DND-41 (cell line): ENCODE data around the gene TMEM260.

Experiments
- EZH2 ChIP-seq: IDR thresholded peaks from 3 replicates; pipeline ENCODE4 v1.6.1; 2012; ENCODE audit warnings: borderline replicate concordance, low read depth, mild to moderate bottlenecking, moderate library complexity, low read length, inconsistent platforms; ENCODE audit not compliant: severe bottlenecking
- TF ChIP-seq, protein P1 (sequence below): IDR thresholded peaks from 2 replicates; pipeline ENCODE4 v1.5.1; 2012; ENCODE audit warnings: borderline replicate concordance, low read length, moderate library complexity, mild to moderate bottlenecking; ENCODE audit not compliant: poor library complexity, severe bottlenecking; ENCODE audit errors: extremely low read depth

DNA sequence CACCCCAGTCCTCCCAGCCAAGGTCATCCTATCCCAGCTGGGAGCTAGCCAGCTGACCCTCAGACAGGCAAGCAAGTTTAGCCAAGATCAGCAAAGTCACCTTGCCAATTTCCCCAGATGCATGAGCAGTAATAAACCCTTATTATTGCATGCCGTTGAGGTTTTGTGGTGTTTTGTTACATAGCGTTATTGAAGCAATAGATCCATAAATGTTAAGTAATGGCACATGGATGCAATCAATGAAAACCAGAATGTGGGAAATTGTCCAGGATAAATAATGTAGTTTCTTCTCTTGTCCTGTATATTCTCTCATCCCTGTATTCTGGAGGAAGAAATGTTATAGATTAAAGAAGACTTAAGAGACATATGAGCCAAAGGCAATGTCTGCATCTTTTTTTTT is 18.0 kb upstream of the TMEM260 start:
- TF ChIP-seq, protein P1, sequence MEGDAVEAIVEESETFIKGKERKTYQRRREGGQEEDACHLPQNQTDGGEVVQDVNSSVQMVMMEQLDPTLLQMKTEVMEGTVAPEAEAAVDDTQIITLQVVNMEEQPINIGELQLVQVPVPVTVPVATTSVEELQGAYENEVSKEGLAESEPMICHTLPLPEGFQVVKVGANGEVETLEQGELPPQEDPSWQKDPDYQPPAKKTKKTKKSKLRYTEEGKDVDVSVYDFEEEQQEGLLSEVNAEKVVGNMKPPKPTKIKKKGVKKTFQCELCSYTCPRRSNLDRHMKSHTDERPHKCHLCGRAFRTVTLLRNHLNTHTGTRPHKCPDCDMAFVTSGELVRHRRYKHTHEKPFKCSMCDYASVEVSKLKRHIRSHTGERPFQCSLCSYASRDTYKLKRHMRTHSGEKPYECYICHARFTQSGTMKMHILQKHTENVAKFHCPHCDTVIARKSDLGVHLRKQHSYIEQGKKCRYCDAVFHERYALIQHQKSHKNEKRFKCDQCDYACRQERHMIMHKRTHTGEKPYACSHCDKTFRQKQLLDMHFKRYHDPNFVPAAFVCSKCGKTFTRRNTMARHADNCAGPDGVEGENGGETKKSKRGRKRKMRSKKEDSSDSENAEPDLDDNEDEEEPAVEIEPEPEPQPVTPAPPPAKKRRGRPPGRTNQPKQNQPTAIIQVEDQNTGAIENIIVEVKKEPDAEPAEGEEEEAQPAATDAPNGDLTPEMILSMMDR: no peak
- no peak for TF ChIP-seq EZH2
